BJ (cell line): ENCODE measurements around the gene KLRC2. TPM values are rescaled to one million over a fixed set of nuclear protein-coding genes. Genes with fewer than 3 reads are reported as not detected.
"Not testable (repeated sequence)": the region's sequence is repeated elsewhere in the genome, so short reads cannot be mapped to it uniquely, and the experiment has no call there.

ENCODE experiments used
- CTCF ChIA-PET: fragments of 350-600 bp; formaldehyde crosslinking; extraction: SDS; loops from one replicate; lab custom pipeline; 2021; ENCODE audit warnings: antibody characterized with exemption, inconsistent platforms; lab: Yijun Ruan, JAX
- POLR2A ChIA-PET: fragments of 300-600 bp; sonication (Branson Sonifier 250); formaldehyde crosslinking; extraction: SDS; loops from one replicate; lab custom pipeline; 2021; ENCODE audit warnings: antibody characterized with exemption; lab: Charles Lee
- DNase-seq: peaks from one replicate; pipeline ENCODE4 v3.0.0-alpha.2; 2011; ENCODE audit warnings: low read depth
- H3K27me3 ChIP-seq: 2 replicates; pipeline ENCODE4 v1.6.0; 2011; ENCODE audit warnings: low read length; ENCODE audit not compliant: control insufficient read depth, insufficient read depth
- H3K36me3 ChIP-seq: 2 replicates; pipeline ENCODE4 v1.5.1; 2011; ENCODE audit warnings: low read length; ENCODE audit not compliant: control insufficient read depth, insufficient read depth
- H3K4me3 ChIP-seq: 2 replicates; pipeline ENCODE4 v1.5.1; 2011; ENCODE audit warnings: low read depth, mild to moderate bottlenecking, control low read depth, low read length
- polyA plus RNA-seq: library from polyadenylated mRNA; depleted of rRNA; stranded (reverse); fragments of >200 nt; gene quantifications from 2 replicates; pipeline ENCODE4 v1.2.3, GENCODE V29; 2011
- TF ChIP-seq, protein P1 (sequence below): IDR thresholded peaks from 2 replicates; pipeline ENCODE4 v1.5.1; 2011; ENCODE audit warnings: low read depth, mild to moderate bottlenecking, control low read depth, inconsistent platforms, low read length, moderate library complexity; ENCODE audit not compliant: insufficient read depth

The KLRC2 gene
- polyA plus RNA-seq, 1 experiment: not detected

DNA sequence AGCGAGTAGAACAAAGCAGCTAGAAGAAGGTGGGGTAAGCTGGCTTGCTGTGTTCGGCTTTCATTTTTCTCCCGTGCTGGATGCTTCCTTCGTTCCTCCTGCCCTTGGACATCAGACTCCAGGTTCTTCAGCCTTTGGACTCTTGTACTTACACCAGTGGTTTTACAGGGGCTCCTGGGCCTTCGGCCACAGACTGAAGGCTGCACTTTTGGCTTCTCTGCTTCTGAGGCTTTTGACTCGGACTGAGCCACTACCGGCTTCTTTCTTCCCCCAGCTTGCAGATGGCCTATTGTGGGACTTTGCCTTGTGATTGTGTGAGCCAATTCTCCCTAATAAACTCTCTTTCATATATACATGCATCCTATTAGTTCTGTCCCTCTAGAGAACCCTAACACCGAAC, 9.9 kb downstream of the KLRC2 start:
- POLR2A ChIA-PET, H3K4me3 ChIP-seq, H3K27me3 ChIP-seq, DNase-seq, CTCF ChIA-PET, H3K36me3 ChIP-seq: not testable (repeated sequence)

DNA sequence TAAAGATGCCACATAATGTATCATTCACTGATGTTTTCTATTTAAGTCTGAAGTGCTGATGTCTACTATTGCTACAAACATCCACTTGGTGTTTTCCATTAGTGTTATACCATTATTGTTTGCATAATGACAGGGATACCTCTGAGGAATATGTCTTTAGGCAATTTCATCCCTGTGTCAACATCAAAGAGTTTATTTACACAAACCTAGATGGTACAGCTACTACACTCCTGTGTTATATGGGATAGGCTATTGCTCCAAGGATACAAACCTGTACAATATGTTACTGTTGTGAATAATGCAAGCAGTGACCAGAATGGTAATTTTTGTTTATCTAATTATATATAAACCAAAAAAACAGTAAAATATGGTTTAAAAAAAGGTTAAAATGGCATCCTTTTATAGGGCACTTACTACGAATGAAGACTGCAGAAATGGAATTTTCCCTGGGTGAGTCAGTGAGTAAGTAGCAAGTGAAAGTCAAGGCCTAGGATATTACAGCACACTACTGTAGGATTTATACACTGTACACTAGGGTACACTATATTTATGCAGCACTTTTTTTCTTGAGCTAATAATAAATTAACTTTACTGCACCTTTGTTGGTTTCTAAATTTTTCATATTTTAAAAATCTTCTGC, 11.4 kb downstream of the KLRC2 start:
- POLR2A ChIA-PET, H3K36me3 ChIP-seq, H3K27me3 ChIP-seq, CTCF ChIA-PET, DNase-seq, H3K4me3 ChIP-seq: not testable (repeated sequence)

DNA sequence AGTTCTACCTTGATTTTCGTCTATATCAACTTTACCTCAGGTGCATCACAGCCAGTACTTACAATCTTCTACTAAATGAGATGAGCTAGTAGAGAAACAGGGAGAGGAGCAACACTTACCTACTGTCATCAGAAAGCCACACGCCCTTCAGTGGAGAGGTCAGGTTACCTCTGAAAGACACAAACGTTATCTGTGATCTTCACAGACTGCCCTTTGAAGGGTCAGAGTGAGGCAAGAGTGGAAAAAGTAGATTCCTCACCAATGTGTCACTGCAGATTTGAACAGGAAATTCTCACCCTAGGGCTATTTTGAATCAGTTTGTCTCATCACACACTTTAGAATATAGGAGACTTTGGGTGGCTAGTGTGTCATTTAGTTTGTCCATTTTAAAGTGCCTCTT, 13.7 kb downstream of the KLRC2 start:
- not testable (repeated sequence) for H3K36me3 ChIP-seq, DNase-seq

DNA sequence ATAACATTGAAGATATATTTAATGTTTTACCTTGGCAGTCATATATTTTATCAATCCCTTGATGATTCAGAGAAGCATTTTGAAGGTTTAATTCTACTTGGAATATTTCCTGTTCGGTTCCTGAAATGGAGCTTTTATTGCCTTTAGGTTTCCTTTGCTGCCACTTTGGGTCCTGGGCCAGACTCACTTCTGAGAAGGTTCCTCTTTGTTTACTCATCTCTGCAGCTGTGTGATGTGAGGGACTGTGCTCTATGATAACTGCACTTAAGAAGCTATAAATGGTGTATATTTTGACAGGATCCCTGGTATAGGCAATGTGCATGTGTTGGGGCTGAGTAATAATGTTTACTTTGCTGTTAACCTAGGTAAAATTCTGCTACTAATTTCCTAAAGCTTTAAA, 15.5 kb downstream of the KLRC2 start, which contains the start of gene KLRC3:
Gene KLRC3 (minus strand): TSS at position 262 of the 400 bp plus-strand sequence. CDS start 45 bp downstream, at position 217.
- DNase-seq, H3K36me3 ChIP-seq, POLR2A ChIA-PET, H3K27me3 ChIP-seq, H3K4me3 ChIP-seq: not testable (repeated sequence)
- CTCF ChIA-PET: interaction anchor here (0.7 kb wide), 1 partner anchor 181 kb away, joined by 3 read pairs; no protein-coding TSS in a partner anchor

More for the DNA sequence above, 13.7 kb downstream of the KLRC2 start:
- CTCF ChIA-PET, POLR2A ChIA-PET, H3K4me3 ChIP-seq, H3K27me3 ChIP-seq: not testable (repeated sequence)

DNA sequence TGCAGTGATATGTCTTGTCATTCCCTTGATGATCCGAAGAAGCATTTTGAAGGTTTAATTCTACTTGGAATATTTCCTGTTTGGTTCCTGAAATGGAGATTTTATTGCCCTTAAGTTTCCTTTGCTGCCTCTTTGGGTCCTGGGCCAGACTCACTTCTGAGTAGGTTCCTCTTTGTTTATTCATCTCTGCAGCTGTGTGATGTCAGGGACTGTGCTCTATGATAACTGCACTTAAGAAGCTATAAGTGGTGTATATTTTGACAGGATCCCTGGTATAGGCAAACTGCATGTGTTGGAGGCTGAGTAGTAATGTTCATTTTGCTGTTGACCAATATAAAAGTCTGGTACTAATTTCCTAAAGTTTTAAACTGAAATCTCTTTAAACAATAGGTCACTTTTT, 26.4 kb downstream of the KLRC2 start, which contains the start of gene KLRC4:
Gene KLRC4 (minus strand): TSS at position 366 of the 400 bp plus-strand sequence. CDS start 182 bp downstream, at position 184.
- POLR2A ChIA-PET: no interaction called here
- H3K4me3 ChIP-seq: no peak within 1 kb of the TSS
- TF ChIP-seq, protein P1, sequence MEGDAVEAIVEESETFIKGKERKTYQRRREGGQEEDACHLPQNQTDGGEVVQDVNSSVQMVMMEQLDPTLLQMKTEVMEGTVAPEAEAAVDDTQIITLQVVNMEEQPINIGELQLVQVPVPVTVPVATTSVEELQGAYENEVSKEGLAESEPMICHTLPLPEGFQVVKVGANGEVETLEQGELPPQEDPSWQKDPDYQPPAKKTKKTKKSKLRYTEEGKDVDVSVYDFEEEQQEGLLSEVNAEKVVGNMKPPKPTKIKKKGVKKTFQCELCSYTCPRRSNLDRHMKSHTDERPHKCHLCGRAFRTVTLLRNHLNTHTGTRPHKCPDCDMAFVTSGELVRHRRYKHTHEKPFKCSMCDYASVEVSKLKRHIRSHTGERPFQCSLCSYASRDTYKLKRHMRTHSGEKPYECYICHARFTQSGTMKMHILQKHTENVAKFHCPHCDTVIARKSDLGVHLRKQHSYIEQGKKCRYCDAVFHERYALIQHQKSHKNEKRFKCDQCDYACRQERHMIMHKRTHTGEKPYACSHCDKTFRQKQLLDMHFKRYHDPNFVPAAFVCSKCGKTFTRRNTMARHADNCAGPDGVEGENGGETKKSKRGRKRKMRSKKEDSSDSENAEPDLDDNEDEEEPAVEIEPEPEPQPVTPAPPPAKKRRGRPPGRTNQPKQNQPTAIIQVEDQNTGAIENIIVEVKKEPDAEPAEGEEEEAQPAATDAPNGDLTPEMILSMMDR: no peak
- no peaks in the 10 kb centered on the region for H3K27me3 ChIP-seq
- no peak for DNase-seq
- CTCF ChIA-PET: no interaction called here
- no peaks in the 10 kb centered on the region for H3K36me3 ChIP-seq

DNA sequence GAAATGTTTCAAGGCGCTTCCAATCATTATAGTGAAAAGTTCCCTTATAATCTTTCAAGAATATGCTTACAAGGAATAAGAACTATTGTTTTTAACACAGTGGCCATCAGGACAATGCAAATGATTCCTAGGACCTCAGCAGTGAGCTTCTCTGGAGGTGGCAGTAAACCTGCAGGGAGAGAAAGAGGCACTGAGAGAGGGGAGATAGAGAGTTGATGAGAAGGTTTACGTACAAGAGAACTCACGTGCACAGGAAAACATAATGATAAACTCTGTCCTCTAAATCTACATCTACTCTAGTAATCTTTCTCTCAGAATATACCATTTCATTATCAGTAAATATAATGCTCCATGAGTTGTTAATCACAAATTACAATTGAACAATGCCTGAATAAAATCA, 27.0 kb downstream of the KLRC2 start:
- POLR2A ChIA-PET: no interaction called here

DNA sequence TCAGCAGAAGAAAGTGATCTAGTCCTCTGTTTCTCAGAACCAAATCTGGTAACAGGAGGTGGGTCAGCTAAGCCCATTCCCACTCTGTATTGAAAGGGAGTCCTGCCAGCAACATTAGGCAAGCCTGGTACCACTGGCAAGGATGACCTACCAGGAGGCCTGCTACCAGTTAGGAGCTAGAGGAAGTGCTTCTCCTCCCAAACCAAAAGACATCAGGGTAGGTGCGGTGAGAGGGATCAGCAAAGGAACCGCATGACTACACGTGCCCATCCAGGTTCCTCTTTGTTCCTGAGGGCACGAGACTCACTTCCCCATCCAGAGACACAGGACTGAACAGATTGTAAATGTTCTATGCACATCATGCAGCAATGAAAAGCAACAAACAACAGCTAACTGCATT, 29.1 kb downstream of the KLRC2 start:
- DNase-seq: no peak
- Histone ChIP-seq H3K4me3 (no peak overlapping the region), H3K27me3 (no peaks in the 10 kb centered on the region), H3K36me3 (no peaks in the 10 kb centered on the region)
- TF ChIP-seq, protein P1: no peak
- POLR2A ChIA-PET: interaction anchor here (0.6 kb wide), 1 partner anchor 1335 kb away, joined by 3 read pairs; no protein-coding TSS in a partner anchor
- CTCF ChIA-PET: interaction anchor here (0.6 kb wide), 1 partner anchor 47 kb away, joined by 3 read pairs; no protein-coding TSS in a partner anchor

More for the DNA sequence above, 27.0 kb downstream of the KLRC2 start:
- no peak overlapping the region for H3K4me3 ChIP-seq
- H3K27me3 ChIP-seq: no peaks in the 10 kb centered on the region
- CTCF ChIA-PET: no interaction called here
- TF ChIP-seq, protein P1: no peak
- H3K36me3 ChIP-seq: no peaks in the 10 kb centered on the region
- no peak for DNase-seq
